DMS 273 (cell line): ENCODE results near the gene PLA2G4F.
"Not testable (repeated sequence)": the region's sequence is repeated elsewhere in the genome, so short reads cannot be mapped to it uniquely, and the experiment has no call there.

ENCODE experiments used
- DNase-seq: peaks from one replicate; lab custom pipeline; 2025; ENCODE audit not compliant: unreplicated experiment; lab: John Stamatoyannopoulos, UW

PLA2G4F gene

DNA sequence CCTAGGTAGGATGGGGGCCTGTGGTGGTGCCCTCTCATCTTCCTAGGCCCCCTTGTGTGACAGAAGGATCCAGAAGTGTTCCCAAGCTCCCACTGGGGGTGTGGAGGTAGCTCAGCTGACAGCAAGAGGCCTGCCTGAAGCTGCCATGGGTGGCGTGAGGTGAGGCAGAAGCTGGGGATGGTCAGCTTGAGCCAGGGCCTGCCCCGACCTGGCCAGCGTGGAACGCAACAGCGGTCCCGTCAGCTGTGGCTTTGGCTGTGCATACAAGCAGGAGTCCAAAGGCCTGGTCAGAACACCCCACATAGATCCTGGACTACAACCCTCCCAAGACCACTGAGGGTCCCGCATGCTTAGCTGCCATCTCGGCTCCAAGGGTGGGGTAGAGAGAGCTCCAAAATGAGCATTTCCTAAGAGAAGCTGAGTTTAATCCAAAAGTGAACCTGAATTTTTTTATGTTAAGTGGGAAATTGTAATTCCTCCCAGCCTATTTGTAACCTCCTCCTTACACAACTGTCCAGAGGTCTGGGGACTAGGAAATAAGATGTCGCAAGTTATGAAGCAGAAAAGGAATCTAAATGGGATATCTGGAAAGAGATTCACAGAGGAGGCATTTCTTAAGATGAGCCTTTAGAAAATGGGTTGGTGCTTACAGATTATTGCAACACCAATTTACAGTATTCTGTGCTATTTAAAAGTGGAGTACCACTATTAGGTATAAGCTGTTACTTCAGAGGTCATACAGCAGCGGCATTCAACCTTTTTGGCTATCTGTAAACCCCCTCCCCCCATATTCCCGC lies 52.1 kb downstream of the PLA2G4F start:
- no peak for DNase-seq

DNA sequence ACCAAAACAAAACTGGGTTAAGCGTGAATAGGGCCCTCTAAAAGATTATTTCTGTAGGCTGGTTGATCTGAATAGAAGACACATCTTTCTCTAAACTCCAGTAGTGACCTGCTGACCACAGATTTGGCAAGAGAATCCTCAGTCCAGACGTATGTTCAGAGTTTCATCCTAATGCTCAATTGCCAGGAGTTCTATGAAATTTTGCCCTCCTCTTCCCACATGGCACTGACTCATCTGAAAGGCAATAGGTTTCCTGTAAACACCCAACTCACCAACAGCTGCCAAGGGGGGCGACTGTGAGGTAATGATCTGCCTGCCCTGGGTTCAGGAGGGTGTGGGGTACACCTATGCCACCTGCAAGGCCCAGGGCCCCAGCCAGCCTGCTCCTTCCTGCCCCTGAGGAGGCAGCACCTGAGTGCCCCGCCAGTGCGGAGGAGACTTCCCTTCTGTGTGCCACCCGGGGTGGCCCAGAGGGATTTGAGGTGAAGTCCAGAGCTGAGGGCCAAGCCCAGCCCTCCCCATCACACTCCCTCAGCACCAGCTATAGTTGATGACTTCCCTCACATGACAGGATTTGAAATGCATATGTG lies 53.7 kb downstream of the PLA2G4F start:
- DNase-seq: no peak

GRCh38 chr15:42101861-42102260 lies 54.6 kb downstream of the PLA2G4F start:
- DNase-seq: no peak

GRCh38 chr15:42100021-42100800 lies 56.2 kb downstream of the PLA2G4F start:
- DNase-seq: no peak

DNA sequence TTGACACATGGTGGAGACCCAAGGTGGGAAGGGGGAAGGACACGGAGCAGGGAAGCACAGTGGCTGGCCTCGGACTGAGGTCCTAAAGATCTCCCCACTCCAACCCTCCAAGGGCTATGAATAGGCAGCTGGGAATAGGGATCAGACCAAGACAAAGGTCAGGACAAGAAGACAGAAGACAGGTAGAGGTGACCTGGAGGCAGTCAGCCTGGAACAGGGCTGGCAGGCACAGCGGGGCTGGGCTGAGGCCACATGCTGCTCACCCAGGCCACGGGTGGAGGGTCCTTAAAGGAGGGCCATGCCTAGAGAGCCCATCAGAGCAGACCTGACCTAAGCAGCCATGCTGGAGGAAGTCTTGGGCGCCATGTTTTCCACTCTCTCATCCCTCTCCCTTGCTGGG lies 59.4 kb downstream of the PLA2G4F start:
- no peak for DNase-seq

- DNase-seq: peak; percentile 10
Measured at GRCh38 chr15:42094512-42094963, 61.9 kb downstream of the PLA2G4F start, which contains the start of gene PLA2G4D. Gene PLA2G4D, minus strand, starts transcription at chr15:42094562. Its CDS starts 103 bp downstream, at chr15:42094459.

DNA sequence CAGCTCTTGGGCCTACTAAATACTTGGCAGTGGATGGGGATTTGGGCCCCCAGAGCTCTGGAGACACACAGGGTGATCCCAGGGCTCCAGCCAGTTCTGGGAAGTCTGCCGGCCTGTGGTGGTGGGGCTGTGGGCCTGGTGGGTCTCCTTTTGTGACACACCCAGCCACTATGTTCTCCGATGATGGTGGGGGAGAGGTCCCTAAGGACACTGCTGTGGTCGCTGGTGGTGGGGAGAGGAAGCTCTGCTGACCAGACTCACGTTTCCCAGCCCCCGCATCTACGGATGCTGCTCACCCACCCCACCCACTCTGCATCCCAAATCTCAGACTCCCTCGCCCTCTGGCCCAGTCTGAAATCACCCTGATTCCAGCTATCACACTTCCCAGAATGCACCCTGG lies 62.5 kb downstream of the PLA2G4F start:
- no peak for DNase-seq

DNA sequence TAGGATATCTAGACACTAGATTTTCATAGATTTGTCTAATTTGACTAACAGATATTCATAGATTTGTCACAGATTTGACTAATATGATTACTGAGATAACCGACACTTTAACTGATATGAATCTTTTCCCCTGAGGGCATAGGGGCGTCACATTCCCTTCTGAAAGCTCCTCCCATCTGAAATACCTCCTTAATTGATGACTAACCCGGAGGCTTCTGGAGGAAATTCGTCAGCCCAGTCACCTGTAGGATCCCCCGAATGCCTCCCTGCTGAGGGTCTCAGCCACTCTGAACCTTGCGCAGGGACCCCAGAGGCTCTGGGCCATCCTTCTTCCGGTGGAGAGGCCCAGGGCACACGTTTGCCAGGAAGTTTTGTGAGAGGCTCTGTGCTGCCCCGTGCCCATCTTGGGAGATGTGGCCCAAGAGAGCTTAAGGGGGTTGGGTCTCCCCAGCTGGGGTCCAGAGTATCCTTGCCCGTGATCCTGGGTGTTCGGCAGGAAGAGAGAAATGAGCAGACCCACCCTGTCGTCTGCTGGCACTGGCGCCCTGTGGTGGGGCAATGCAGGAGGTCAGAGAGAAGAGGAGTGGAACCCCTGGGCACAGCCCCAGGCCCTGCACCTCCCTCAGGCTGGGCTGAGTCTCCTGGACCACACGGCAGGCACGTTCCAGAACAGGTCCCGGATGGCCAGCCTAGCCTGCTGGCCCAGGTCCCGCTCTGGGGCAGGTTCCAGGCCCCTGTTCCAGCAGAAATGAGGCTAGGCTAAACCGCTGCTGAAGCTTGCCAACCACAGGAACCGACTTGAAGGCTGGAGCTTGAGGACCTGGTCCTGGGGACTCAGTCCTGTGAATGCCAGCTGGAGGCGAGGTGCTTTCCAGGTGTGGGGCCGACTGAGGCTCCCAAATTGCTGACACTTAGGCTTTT lies 63.8 kb downstream of the PLA2G4F start:
- DNase-seq: no peak

DNA sequence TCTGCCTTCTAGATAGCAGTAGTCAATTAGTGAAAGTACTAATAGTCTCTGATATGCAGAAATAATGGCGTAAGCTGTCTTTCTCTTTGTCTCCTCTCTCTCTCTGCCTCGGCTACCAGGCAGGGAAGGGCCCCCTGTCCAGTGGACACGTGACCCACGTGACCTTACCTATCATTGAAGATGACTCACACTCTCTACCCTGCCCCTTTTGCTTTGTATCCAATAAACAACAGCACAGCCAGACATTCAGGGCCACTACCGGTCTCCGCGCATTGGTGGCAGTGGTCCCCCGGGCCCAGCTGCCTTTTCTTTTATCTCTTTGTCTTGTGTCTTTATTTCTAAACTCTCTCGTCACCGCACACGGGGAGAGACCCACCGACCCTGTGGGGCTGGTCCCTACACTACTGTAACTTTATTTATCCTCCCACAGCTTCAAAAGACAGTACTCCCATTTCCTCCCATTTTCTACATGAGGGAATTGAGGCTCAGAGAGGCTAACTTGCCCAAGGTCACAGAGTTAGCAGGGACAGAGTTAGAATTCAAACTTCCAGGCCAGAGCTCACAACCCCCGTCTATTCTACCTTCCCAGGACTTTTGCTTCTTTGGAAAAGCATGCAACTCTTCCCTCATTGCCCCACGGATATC lies 64.6 kb downstream of the PLA2G4F start:
- not testable (repeated sequence) for DNase-seq

- peak; percentile 9 for DNase-seq
Measured at GRCh38 chr15:42090781-42091180, 65.7 kb downstream of the PLA2G4F start.

GRCh38 chr15:42090370-42090769 lies 66.1 kb downstream of the PLA2G4F start:
- no peak for DNase-seq

DNA sequence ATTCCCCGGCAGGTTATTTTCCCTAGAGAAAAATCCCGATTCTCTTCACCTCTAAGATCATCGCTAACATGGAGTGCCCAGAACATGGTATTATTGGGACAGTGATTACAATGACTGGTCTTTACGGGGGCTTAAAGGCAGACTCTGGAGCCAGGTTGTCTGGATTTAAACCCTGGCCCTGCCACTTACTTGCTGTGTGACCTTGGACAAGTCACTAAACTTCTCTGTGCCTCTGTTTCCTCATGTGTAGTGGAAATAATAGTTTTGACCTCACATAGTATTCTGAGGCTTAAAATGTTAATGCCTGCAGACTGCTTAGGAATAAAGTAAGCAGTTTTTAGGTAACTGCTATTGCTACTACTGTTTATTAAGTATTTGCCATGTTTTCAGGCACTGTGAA lies 66.5 kb downstream of the PLA2G4F start:
- no peak for DNase-seq
